NCI-H2196 treated with DMSO at 0.1 percent for 48 hours (cell line): ENCODE data around the gene QPCT.
"Not testable (repeated sequence)": the region's sequence is repeated elsewhere in the genome, so short reads cannot be mapped to it uniquely, and the experiment has no call there.

Source experiments
- DNase-seq: peaks from one replicate; lab custom pipeline; 2025; ENCODE audit not compliant: unreplicated experiment; lab: John Stamatoyannopoulos, UW

Gene QPCT

DNA sequence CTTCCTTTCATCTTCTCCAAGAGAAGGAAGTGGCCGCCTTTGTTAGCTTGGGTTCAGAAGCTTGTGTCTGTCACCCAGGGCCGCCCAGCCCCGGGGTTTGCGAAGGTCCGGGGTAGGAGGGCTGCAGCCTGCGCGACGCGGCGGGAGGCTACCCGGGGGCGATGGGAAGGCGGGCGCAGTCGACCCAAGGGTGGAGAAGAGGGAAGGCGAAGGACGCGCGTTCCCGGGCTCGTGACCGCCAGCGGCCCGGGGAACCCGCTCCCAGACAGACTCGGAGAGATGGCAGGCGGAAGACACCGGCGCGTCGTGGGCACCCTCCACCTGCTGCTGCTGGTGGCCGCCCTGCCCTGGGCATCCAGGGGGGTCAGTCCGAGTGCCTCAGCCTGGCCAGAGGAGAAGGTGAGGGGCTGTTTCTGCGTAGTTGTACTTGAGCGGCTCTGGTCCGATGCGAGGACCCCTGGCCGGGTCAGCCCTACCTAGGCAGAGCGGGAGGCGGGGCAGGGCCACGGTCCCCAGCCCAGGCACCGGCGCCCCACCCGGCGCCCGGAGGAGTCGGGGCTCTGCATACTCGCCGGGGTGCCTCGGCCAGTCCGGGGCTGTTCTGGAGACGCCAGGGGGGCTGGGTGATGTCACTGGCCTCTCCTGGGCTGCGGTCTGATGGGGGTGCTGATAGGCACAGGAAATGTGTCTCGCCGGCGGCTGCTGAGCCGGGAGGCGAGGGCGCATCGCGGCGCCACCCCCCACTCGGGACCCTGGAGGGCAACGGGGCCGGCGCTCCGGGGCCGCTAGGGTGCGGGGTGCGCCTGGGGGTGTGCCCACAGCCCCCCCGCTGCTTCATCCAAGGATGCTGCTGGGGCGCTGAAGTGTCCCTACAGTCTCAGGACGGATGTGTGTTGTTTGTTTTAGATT is at the start of gene QPCT:
TSS of gene QPCT (plus strand) at position 178 of the 909 bp plus-strand sequence. CDS start at position 280, 102 bp downstream.
- peak; percentile 45 for DNase-seq

DNA sequence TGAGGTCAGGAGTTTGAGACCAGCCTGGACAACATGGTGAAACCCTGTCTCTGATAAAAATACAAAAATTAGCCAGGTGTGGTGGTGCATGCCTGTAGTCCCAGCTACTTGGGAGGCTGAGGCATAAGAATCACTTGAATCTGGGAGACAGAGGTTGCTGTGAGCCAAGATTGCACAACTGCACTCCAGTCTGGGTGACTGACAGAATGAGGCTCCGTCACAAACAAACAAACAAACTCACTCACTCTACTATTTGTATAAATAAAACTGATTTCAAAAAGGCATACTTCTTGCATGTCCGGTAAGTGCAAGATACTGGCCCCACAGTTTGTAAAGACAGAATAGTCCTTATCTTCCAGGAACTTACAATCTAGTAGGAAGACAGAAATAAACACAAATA is 49.6 kb upstream of the QPCT start:
- DNase-seq: not testable (repeated sequence)

DNA sequence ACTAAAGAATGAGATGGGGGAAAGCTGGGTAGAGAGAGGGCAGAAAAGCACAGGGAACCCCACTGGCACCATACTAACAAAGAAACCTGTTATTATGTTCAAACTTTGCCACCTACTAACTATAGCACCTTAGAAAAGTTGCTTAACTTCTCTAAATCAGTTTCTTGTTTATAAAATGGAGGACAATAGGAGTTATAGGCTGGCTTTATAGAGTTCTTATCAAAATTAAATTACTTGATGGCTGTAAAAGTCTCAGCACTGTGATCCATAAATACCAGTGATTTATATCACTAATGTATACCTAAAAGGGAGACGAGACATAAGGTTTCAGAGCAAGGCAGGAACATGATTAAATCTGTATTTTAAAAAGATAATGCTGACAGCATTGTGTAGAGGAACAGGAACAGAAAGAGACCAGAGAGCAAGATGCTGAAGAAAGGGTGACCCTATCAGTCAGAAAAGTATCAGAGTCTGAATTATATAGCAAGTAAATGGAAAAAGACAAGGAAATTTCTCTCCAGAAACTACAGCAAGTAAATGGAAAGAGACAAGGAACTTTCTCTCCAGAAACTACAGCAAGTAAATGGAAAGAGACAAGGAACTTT is 48.9 kb upstream of the QPCT start:
- DNase-seq: no peak

DNA sequence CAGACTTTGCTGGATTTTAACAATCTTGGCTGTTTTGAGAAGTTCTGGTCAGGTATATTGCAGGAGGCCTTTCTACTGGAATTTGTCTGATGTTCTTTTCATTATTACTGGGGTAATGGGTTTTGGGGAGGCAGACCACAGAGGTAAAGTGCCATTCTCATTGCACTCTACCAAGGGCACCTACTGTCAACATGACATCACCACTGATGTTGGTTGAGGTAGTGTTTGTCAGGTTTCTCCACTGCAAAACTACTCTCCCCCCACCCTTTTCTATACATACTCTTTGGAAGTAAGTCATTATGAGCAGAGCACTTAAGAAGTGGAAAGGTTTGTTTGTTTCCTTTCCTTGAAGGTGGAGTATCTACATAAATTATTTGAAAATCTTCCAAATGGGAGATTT is 46.8 kb upstream of the QPCT start:
- no peak for DNase-seq

DNA sequence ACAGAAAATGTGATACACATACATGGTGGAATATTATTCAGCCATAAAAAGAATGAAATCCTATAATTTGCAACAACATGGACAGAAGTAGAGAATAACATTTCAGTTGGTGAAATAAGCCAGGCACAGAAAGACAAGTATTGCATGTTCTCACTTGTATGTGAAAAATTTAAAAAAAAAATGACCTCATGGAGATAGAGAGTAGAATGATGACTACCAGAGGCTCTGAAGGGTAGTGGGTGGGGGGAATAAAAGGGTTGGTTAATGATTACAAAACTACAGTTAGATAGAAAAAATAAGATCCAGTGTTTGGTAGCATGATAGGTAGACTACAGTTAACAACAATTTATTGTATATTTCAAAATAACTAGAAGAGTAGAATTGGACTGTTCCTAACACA is 44.3 kb upstream of the QPCT start:
- DNase-seq: no peak

DNA sequence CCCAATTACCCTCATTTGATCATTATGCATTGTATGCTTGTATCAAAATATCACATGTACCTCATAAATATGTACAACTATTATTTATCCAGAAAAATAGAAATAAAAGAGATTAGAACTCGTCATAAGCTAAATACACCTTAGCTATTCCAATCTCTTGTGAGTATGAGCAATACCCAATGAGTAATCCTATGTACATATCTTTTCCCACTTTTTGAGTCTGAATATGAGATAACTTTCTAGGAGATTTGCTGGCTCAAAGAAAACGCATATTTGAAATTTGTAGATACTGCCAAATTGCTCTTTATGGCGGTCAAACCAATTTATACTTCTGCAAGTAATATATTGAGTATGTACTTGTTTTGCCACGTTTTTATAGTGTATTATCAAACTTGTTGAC is 43.9 kb upstream of the QPCT start:
- no peak for DNase-seq

DNA sequence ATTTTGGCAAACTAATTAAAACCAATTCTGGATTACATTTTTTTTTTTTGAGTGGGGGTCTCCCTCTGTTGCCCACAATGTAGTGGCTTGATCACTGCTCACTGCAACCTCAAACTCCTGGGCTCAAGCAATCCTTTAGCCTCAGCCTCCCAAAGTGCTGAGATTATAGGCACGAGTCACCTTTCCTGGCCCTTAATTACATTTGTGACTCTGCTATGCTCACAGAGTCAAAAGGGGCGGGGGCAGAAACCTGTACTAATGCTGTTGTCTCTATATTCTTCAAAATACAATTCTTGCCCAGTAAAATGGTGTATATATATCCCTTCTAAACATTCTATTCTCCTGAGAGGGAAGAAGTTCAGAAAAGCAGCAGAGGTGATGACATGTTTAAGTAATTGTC is 43.0 kb upstream of the QPCT start:
- no peak for DNase-seq

DNA sequence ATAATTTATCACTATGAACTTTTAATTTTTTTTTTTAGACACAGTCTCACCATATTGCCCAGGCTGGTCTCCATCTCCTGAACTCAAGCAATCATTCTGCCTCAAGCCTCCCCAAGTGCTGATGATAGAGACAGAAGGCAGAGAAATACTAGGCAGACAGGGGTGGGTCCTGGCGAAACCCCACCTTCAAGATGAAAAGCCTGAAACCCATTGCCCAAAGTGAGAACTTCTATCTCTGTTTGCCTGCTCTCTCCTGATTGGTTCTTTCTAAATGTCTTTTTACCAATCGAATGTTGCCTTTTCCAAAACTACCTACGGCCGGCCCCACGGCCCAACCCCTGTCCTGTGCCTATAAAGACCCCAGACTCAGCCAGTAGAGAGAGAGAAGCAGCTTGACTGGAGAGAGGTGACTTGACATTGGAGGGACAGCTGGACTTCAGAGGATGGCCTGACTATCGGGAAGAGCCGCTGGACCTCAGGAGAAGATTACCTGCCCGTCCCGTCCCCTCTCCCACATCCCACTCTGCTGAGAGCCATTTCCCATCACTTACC is 41.7 kb upstream of the QPCT start:
- DNase-seq: no peak

DNA sequence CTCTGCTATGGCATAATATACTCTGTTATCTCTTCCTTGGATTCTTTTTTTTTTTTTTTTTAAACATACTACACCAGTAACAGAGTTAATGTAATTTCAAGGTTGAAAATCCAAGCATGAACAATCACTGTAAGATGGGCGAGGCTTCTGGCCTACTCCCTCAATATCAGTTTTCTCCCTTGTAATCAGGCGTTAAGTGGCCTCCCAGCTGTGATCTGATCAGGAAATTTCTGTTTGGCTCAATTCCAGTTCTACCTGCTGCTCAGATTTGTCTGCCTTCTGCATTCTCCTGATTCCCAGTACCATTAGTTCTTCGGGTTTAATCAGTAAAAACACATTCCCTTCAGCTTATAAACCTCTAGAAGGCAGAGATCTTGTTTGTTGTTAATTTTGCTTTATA is 38.4 kb upstream of the QPCT start:
- DNase-seq: peak; percentile 16

DNA sequence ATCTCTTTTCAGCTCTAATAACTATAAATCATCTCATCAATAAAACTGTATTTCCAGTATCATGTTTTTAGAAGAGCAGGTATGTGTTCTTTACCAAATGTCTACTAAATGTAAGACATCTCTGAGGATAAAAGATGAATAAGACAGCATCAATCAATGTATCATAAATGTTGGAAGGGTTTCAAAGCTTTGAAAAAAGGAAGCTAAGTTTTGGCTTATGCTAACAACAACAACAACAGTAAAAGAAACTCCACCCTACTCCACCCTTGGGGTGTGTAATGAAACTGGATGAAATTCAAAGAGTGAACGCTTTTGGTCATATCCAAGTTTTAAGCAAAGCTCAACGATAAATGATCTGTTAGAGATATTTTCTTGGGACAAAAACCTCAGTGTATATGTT is 36.9 kb upstream of the QPCT start:
- DNase-seq: no peak

DNA sequence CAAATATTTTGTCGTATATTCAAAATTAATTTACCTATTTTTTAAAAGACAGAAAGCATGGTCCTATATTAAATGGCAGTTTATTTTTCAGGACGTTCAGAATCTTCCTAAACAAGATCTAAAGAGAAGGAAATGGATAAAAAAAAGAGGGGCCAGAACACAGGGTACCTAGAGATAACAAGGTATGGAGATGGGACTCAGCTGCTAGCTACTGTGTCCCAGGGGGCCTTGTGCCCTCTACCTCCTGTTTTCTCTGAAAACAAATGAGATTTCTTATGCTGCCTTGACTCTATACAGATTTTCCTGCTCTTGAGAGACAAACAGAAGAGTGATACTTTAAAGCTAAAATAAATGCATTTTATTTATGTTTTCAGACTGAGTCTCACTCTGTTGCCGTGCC is 29.1 kb upstream of the QPCT start:
- DNase-seq: no peak

DNA sequence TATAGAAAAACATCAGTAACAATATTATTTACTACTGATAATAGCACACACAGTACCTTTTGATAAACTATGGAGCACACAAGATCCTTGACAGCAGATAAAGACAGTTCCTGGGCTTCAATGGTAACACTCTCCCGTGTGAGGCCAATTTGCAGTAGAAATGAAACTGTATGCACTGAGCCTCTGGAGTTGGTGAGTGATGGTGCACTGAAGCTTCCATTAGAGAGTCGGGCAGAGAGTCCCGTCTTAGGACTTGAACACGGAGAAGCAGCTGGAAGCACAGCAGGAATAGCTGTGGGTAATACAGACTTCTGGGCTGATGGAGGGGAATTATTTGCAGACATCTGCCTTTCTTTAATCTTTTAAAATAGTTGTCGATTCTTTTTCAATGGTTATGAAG is 28.2 kb upstream of the QPCT start:
- DNase-seq: no peak

DNA sequence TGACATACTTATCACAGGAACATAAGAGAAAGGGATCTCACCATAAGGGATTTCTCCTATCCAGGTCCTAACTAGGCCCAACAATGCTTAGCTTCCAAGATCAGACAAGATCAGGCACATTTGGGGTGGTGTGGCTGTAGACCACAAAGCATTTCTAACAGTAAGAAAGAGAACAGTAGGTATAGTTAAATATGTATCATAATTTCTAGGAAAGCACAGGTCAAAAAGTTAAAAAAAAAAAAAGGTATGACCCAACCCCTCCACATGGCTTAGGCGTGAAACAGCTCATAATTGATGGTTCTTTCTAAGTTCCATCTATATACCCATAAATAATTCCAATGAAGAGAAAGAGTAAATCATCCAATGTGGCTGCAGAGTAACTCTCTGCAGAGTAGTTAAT is 26.7 kb upstream of the QPCT start:
- DNase-seq: no peak

DNA sequence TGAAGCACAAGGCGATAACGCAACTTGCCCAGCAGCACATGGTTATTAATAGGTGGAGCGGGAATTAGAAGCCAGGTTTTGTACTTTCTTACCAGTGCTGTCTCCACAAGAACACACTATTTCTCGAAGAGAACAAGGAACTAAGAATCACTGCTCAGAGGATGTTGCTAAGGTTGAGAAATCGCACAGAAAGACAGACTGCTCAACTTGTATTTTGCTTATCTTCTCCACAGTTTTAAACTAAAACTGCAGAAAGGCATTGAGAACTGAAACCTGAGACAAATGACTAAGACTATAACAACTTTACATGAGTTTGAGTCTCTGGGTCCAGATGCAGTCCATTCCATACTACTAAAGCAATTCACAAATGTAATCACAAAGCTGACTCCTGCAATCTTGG is 26.0 kb upstream of the QPCT start:
- DNase-seq: no peak

DNA sequence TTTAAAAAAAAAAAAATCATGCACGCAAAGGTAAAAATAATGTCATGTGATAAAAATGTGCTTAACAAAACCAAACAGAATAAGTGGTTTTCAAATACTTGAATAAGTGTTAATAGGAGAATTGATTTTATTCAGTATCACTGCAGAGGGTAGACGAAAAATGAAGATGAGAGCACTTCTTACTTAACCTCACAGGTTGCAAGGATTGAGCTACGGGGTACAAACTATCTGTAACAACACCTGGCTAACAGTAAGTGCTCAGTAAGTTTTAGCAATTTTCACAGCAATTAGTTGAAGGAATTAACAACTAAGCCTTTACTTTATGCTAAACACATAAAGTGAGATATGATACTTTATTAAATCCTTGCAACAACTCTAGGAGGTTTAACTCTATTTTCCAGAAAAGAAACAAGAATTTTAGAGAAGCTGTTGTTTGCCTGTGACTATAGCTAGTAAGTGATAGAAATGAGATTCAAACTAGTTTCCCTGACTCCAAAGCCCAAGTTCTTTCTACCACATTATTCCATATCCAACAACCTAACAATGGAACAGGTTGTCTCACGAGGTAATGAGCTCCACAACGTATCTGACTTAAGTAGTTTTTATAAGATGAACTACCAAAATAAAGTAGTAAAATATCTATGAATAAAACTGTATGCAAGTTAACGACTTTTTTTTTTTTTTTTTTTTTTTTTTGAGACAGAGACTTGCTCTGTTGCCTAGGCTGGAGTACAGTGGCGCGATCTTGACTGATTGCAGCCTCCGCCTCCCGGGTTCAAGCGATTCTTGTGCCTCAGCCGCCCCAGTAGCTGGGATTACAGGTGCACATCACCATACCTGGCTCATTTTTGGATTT is 24.4 kb upstream of the QPCT start:
- DNase-seq: no peak

DNA sequence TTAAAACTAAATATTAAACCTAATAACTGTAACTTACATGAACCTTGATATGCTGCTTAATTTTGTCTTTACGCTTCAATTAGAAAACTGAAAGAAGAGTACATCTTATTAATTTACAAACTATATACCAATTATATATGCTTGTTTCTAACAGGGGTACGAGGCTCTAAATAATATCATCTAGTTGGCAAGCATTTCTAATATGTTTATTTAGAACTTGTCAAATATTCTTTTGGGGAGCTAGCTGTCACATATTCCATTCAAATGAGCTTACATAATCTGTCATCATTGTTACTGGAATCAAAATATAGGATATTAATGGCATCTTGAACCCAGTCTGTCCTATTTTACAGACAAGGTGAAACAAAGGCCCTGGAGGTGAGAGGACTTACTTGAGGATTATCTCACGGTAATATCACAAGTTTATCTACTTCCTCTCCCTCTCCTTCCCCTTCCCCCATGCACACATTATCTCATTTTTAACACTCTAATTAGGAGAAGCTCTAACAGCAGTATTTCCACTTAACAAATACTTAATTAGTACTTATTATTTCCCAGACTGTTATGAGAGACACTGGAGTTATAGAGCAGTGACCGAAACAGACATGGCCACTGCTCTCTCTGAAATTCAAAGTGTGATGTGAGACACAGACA is 23.3 kb upstream of the QPCT start:
- DNase-seq: no peak

DNA sequence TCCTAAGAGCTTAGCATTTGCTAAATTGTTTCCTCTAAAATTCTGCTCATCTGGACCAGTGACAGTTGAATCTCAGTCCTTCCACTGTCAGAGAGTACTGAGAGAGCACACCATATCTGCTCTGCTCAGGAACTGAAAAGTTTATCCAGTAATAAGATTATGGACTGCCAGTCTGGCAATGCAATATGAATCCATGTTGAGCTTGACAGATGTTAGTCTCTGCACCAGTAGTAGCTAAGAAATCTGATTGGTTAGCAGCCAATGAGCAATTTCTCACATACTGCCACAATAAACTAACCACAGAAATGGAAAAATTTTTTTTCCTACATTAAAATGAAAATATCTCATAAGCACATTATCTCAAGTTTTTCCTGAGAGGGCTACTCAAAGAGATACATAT is 22.1 kb upstream of the QPCT start:
- DNase-seq: no peak

DNA sequence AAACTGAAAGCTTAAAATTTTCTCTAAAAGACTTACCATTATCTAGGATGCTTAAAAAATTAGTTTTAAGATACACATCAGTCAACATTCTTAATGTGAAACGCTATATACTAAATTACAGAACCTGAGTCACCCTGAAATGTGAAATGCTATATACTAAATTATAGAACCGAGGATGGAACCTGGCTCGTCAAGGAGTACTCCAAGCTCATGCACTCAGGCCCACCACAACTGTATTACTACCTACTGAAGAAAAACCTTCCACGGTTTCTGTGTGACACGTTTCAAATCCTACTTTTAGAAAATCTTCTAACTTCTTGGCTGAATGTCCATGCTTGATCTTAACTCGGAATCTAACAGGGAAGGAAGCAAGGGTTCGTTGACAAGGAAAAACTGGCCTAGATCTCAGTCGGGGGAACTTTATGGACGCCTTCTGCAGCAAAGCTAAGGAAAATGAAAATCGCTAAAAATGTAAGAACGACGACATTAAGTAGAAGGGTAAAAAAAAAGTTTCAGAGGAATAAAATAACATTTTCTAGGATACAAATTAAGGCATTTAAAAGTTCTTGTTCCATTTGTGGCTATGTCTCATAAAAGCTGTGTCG is 21.2 kb upstream of the QPCT start:
- no peak for DNase-seq

DNA sequence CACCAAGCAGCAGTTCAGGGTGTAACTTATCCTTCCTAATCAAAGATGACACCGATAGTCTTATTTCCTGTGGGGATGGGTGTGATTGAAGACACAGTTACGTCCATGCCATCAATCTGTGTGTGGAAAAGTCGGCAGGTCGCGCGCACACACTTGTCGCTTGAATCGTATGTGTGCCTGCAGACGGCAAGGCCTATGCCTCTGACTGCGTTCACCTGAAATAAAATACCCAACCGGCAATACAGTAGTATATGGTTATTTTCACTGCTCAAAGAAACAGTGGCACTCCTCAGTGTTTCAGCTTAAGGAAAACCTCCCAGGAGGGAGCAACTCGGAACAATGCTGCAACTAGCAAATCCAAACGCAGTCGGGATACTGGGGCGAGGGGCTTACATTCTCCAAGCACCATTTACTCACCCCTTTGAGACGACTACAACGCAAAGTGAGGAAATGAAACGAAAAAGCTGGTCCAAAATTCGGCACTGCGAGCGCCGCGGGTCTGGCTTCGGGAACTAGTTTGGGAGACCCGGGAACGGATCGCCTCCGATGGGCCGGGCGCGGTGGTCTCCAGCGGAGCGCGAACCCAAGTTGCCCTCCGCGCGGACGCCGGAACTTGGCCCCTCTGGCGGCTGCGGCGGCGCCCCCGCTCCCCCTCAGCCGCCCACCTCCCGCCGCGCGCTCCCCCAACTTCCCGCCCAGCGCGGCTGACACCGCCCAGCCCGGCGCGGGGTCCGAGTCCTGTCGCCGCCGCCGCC is 20.5 kb upstream of the QPCT start:
- DNase-seq: no peak

DNA sequence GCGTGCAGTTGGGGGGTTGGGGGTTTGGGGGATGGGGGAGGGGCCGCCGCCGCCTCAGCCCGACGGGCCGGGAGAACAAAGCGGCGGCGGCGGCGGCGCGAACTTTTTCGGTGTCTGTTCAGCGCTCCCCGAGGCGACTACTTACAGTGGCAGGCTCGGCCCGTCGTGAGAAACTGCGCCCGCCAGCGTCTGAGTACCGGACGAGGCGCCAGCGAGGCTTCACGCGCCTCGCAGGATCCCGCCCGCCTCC is 20.0 kb upstream of the QPCT start:
- no peak for DNase-seq
